Esophagus squamous epithelium (tissue), 5 donors: ENCODE results near the gene FOXP1. TPM values are rescaled to one million over a fixed set of nuclear protein-coding genes. Genes with fewer than 3 reads are reported as not detected.

ENCODE experiments used
- DNase-seq: peaks from one replicate; lab custom pipeline; 2025; lab: John Stamatoyannopoulos, UW
- H3K27ac ChIP-seq, 4 donors: fragments of 200-600 bp; sonication (generic); one replicate each; pipeline ENCODE4 v1.5.1; 2016 to 2019; ENCODE audit warnings: mild to moderate bottlenecking in 1 of 4
- H3K27me3 ChIP-seq, 4 donors: fragments of 200-600 bp; sonication (generic); 1 replicate in 3 of 4; 2 replicates in 1 of 4; pipeline versions ENCODE4 v1.5.1 to v1.6.0; 2017 to 2021; ENCODE audit warnings: antibody characterized with exemption in 1 of 4
- H3K36me3 ChIP-seq, 3 donors: fragments of 200-600 bp; sonication (generic); one replicate each; pipeline ENCODE4 v1.5.1; 2016 to 2019
- H3K4me1 ChIP-seq, 3 donors: fragments of 200-600 bp; sonication (generic); one replicate each; pipeline ENCODE4 v1.5.1; 2017 to 2019
- H3K4me3 ChIP-seq, 4 donors: fragments of 200-600 bp; sonication (generic); 1 replicate in 3 of 4; 2 replicates in 1 of 4; pipeline ENCODE4 v1.5.1; 2016 to 2019; ENCODE audit warnings: mild to moderate bottlenecking in 2 of 4, moderate library complexity in 1 of 4
- H3K9me3 ChIP-seq, 3 donors: fragments of 200-600 bp; sonication (generic); one replicate each; pipeline ENCODE4 v1.5.1; 2016 to 2019
- POLR2A ChIP-seq, 4 donors: fragments of 450-650 bp; IDR thresholded peaks; one replicate each; pipeline ENCODE4 v1.6.1; 2017; ENCODE audit warnings: antibody characterized with exemption in 4 of 4, mild to moderate bottlenecking in 4 of 4, moderate library complexity in 3 of 4
- WGBS, 2 donors: methylation state at CpG; one replicate each; pipeline ENCODE4 v1.1.5; 2018; 5-methylcytosine and 5-hydroxymethylcytosine counted together
- intact Hi-C: fragments of 100-400 bp; cut with DNase I; formaldehyde crosslinking; loops from one replicate; pipeline ENCODE4 v1.15.0; 2022
- total RNA-seq, 4 donors: library from RNA; depleted of rRNA; stranded (reverse); fragments of >200 nt; gene quantifications; one replicate each; pipeline ENCODE4 v1.1.0, GENCODE V29; 2016
- TF ChIP-seq, protein P1 (sequence below), 6 experiments: fragments of 450-650 bp in 4 of 6; fragments of 200-600 bp in 2 of 6; sonication (generic) in 2 of 6; IDR thresholded peaks; one replicate each; pipeline ENCODE4 v1.5.1; 2016 to 2019; ENCODE audit warnings: antibody characterized with exemption in 6 of 6, mild to moderate bottlenecking in 4 of 6, moderate library complexity in 4 of 6
- donor health status: DM: yes; HTN: yes; CAD: no.

FOXP1 gene
- total RNA-seq, 4 donors from 2014 or later = 49.1 to 124 (median 61.1) TPM

DNA sequence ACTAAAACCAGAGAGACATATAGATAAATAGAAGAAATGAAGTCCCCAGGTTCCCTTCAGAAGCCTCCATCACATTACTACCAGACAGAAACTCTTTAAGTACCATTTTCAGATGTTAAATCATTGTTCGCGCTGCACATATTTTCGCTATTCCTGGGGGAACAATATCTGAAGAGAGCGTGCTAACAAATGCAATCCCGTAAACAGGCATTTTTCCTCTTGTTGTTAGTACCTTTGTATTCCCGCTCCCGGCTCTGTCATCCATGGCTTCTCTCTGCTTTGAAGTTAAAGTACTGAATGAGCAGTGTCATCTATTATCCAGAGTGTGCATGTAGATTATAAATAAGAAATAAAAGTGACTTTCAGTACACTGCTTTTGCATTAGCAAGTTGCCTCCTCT is 412.3 kb downstream of the FOXP1 start:
- Histone ChIP-seq H3K4me3 (no peak overlapping the region), H3K9me3 (no peaks in the 10 kb centered on the region), H3K4me1 (peaks cover 0 to 8% (median 0%) of the 10 kb centered on the region in 3 donors), H3K27me3 (no peaks in the 10 kb centered on the region), H3K27ac (no peak overlapping the region), H3K36me3 (peaks cover 0 to 5% (median 0%) of the 10 kb centered on the region in 3 donors)
- TF ChIP-seq, protein P1, sequence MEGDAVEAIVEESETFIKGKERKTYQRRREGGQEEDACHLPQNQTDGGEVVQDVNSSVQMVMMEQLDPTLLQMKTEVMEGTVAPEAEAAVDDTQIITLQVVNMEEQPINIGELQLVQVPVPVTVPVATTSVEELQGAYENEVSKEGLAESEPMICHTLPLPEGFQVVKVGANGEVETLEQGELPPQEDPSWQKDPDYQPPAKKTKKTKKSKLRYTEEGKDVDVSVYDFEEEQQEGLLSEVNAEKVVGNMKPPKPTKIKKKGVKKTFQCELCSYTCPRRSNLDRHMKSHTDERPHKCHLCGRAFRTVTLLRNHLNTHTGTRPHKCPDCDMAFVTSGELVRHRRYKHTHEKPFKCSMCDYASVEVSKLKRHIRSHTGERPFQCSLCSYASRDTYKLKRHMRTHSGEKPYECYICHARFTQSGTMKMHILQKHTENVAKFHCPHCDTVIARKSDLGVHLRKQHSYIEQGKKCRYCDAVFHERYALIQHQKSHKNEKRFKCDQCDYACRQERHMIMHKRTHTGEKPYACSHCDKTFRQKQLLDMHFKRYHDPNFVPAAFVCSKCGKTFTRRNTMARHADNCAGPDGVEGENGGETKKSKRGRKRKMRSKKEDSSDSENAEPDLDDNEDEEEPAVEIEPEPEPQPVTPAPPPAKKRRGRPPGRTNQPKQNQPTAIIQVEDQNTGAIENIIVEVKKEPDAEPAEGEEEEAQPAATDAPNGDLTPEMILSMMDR (IDR thresholded peaks at IDR 0.05) = no peak
- no peak for TF ChIP-seq POLR2A (IDR thresholded peaks at IDR 0.05)
- 91 to 96% methylated on average over 7 of the region's 7 CpGs for WGBS, 2 donors
- intact Hi-C loops = no loop called here
- DNase-seq = no peak

DNA sequence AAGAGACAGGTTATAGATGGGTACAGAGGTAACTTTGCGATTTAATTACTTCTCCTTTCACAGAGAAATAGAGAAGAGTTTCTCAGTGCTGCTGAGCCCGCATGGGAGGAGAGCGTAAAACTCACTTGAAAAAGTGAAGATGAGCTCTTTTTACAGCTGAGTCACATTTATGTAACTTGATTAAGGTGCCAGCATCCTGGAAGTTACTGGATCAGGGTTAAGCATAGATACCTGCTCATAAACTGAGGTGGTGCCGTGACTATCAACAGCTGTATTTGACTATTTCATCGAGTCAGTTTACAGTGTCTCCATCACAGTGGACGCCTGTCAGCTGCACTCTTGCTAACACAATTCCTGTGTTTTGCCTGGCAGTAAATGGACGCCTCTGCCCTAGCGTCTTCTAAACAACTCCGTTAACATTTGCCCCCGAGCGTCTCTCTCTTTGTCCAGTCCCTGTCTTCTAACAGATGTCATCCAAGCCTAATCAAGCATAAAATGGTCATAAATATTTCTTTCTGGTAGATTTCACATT is 414.6 kb downstream of the FOXP1 start:
- intact Hi-C loops = no loop called here
- no peak for DNase-seq
- Histone ChIP-seq H3K4me3 (peak overlapping the region in 1 of 4 donors; percentile 5), H3K27ac (peak overlapping the region in 1 of 4 donors; percentile 17), H3K9me3 (no peaks in the 10 kb centered on the region), H3K36me3 (peaks cover 0 to 5% (median 0%) of the 10 kb centered on the region in 3 donors), H3K4me1 (peaks cover 0 to 8% (median 0%) of the 10 kb centered on the region in 3 donors), H3K27me3 (no peaks in the 10 kb centered on the region)
- TF ChIP-seq POLR2A (IDR thresholded peaks at IDR 0.05) = no peak
- TF ChIP-seq, protein P1 (IDR thresholded peaks at IDR 0.05) = no peak
- 68 to 86% methylated on average over 11 of the region's 11 CpGs for WGBS, 2 donors

DNA sequence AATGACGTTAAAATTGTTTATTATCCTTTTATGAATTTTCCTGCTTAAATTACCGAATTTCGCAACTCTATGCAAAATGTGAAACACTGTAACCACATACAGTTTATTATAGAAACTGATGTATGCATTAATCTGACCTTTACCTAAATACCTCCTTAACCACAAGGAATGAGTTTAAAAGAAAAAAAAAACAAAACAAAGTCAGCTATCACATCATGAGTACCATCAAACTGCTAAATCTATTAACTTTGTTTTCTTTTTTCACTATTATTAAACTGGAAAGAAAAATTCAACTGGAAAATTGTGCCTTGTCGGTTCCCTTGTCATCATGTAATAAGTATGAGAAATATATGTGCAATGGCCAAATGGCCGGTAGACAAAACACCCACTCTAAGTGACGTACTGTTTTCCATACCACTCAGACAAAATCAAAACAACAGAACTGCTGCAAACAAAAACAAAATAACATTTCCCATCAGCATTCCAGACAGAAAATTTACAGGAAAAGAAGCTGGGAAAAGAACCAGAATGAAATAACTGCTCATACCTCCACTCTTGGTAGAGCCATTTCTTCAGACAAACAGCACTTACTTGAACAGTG is 415.3 kb downstream of the FOXP1 start:
- Histone ChIP-seq H3K4me3 (no peak overlapping the region), H3K27ac (peak overlapping the region in 1 of 4 donors; percentile 17), H3K27me3 (no peaks in the 10 kb centered on the region), H3K4me1 (peaks cover 0 to 8% (median 0%) of the 10 kb centered on the region in 3 donors), H3K9me3 (no peaks in the 10 kb centered on the region), H3K36me3 (peaks cover 0 to 5% (median 0%) of the 10 kb centered on the region in 3 donors)
- DNase-seq = no peak
- intact Hi-C loops = no loop called here
- WGBS, 2 donors = 74 to 91% methylated on average over 6 of the region's 6 CpGs
- TF ChIP-seq POLR2A (IDR thresholded peaks at IDR 0.05) = no peak
- TF ChIP-seq, protein P1 (IDR thresholded peaks at IDR 0.05) = no peak

GRCh38 chr3:71166339-71167240 is 416.9 kb downstream of the FOXP1 start:
- Histone ChIP-seq H3K27ac (no peak overlapping the region), H3K36me3 (peaks cover 0 to 5% (median 0%) of the 10 kb centered on the region in 3 donors), H3K4me1 (peaks cover 0 to 8% (median 0%) of the 10 kb centered on the region in 3 donors), H3K9me3 (no peaks in the 10 kb centered on the region), H3K27me3 (no peaks in the 10 kb centered on the region), H3K4me3 (no peak overlapping the region)
- TF ChIP-seq, protein P1 (IDR thresholded peaks at IDR 0.05) = no peak
- WGBS, 2 donors = 92 to 94% methylated on average over 10 of the region's 10 CpGs
- intact Hi-C loops = no loop called here
- no peak for DNase-seq
